ENCODE measurements around the gene DYNLT4. TPM values are rescaled to one million over a fixed set of nuclear protein-coding genes. Genes with fewer than 3 reads are reported as not detected.

The DYNLT4 gene
- total RNA-seq, 6 experiments from 2014 or later, result 0.26 TPM; not detected in 5

DNA sequence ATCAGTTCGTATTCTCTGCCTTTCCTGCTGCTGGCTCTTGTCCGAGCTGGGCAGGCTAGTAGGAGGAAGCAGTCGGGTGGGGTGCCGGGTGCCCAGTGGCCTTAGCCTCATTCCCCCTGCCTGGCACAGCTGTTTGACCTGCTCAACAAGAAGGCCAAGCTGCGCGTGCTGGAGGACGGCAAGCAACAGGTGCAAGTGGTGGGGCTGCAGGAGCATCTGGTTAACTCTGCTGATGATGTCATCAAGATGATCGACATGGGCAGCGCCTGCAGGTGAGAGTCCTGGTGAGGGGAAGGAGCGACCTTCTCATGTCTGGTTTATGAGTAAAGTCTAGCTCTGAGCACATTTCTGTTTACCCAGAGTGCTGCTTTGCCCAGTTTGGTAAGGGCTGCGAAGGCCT lies 48.1 kb downstream of the DYNLT4 start:
- ATAC-seq, result no peak
- no peak for DNase-seq
- Histone ChIP-seq H3K36me3 (no peaks in the 10 kb centered on the region), H3K27me3 (no peaks in the 10 kb centered on the region), H3K4me3 (no peak overlapping the region), H3K4me1 (no peaks in the 10 kb centered on the region), H3K27ac (no peak overlapping the region), H3K9me3 (no peaks in the 10 kb centered on the region)
- WGBS (ENCODE audit: insufficient coverage, low coverage, low lambda C conversion rate, missing lambda C conversion rate), result 100% methylated on average over 3 of the region's 11 CpGs
- intact Hi-C loops (cut with DNase I), result no loop called here
- no peak for TF ChIP-seq POLR2A (IDR thresholded peaks at IDR 0.05)
- TF ChIP-seq, protein P1, sequence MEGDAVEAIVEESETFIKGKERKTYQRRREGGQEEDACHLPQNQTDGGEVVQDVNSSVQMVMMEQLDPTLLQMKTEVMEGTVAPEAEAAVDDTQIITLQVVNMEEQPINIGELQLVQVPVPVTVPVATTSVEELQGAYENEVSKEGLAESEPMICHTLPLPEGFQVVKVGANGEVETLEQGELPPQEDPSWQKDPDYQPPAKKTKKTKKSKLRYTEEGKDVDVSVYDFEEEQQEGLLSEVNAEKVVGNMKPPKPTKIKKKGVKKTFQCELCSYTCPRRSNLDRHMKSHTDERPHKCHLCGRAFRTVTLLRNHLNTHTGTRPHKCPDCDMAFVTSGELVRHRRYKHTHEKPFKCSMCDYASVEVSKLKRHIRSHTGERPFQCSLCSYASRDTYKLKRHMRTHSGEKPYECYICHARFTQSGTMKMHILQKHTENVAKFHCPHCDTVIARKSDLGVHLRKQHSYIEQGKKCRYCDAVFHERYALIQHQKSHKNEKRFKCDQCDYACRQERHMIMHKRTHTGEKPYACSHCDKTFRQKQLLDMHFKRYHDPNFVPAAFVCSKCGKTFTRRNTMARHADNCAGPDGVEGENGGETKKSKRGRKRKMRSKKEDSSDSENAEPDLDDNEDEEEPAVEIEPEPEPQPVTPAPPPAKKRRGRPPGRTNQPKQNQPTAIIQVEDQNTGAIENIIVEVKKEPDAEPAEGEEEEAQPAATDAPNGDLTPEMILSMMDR (IDR thresholded peaks at IDR 0.05), result no peak

DNA sequence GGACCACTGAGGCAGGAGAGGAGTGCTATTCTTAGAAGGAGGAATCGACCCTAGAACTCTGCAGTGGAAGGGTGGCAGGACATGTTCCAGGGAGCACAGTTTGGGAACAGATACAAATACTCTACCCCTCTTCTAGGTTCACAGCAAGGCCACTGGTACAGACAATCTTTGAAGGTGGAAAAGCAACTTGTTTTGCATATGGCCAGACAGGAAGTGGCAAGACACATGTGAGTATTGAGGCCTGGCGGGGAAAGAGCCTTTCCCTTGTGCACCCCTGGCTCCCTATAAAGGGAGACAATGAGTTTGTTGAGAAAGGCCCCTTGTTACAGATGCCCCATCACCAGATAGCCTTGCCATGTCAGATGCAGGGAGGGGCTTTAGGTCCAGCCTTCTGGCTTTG lies 49.7 kb downstream of the DYNLT4 start:
- 80% methylated on average over 1 of the region's 2 CpGs for WGBS (ENCODE audit: insufficient coverage, low coverage, low lambda C conversion rate, missing lambda C conversion rate)
- no peak overlapping the region for H3K4me3 ChIP-seq
- no peak for TF ChIP-seq POLR2A (IDR thresholded peaks at IDR 0.05)
- TF ChIP-seq, protein P1 (IDR thresholded peaks at IDR 0.05), result no peak
- no peaks in the 10 kb centered on the region for H3K4me1 ChIP-seq
- no peak overlapping the region for H3K27ac ChIP-seq
- ATAC-seq, result no peak
- H3K9me3 ChIP-seq, result no peaks in the 10 kb centered on the region
- no peaks in the 10 kb centered on the region for H3K36me3 ChIP-seq
- intact Hi-C loops (cut with DNase I), result no loop called here
- DNase-seq, result no peak
- no peaks in the 10 kb centered on the region for H3K27me3 ChIP-seq

Small RNA genes lying within 50 kb of the gene (small RNA-seq; reads per million reads assigned to genes)
- gene AL136380.1 (0 reads per million in 2 experiments), gene SNORD38A (665 to 666 reads per million in 2 experiments), gene SNORD38B (0 reads per million in 2 experiments), gene SNORD46 (2,667 to 3,233 reads per million in 2 experiments), gene SNORD55 (0 reads per million in 2 experiments)

Other genes starting within 250 kb of the DYNLT4 start
- 10 to 100 TPM; 15.8 to 31.0 (median 24.5) TPM for gene TMEM53, start 132.9 kb downstream of the DYNLT4 start, total RNA-seq
- gene ARMH1, start 132.6 kb downstream of the DYNLT4 start, total RNA-seq, result 10 to 100 TPM in 2 of 6 experiments, 1 to 10 TPM in 4; 2.7 to 18.4 (median 5.2) TPM
- gene RNU5D-1, start 76.2 kb downstream of the DYNLT4 start, total RNA-seq, result not detected
- gene KIF2C, start 67.5 kb downstream of the DYNLT4 start, total RNA-seq, result 1 to 10 TPM in 2 of 6 experiments, under 1 TPM in 3, not detected in 1; 0.22 to 1.4 (median 0.37) TPM
- 100 to 1,000 TPM; 459 to 921 (median 519) TPM for gene RPS8, start 31.8 kb downstream of the DYNLT4 start, total RNA-seq
- under 1 TPM in 2 of 6 experiments, not detected in 4; 0.13 to 0.32 TPM for gene BEST4, start 19.2 kb downstream of the DYNLT4 start, total RNA-seq
- gene PLK3, start 7.0 kb downstream of the DYNLT4 start, total RNA-seq, result 1 to 10 TPM; 1.8 to 5.3 (median 3.6) TPM
- 1 to 10 TPM; 2.6 to 7.5 (median 5.3) TPM for gene BTBD19, start 1.2 kb upstream of the DYNLT4 start, total RNA-seq
- under 1 TPM; 0.19 to 0.68 (median 0.35) TPM for gene PTCH2, start 35.9 kb upstream of the DYNLT4 start, total RNA-seq
- 10 to 100 TPM; 12.0 to 29.1 (median 17.2) TPM for gene EIF2B3, start 179.2 kb upstream of the DYNLT4 start, total RNA-seq
- gene HECTD3, start 204.0 kb upstream of the DYNLT4 start, total RNA-seq, result 10 to 100 TPM; 26.8 to 38.2 (median 29.1) TPM
- 10 to 100 TPM; 57.8 to 92.8 (median 71.2) TPM for gene UROD, start 204.9 kb upstream of the DYNLT4 start, total RNA-seq

All from right lobe of liver (tissue), 6 donors.